Activated T-cell treated with anti-CD3 and anti-CD28 coated beads for 48 hours (primary cell): ENCODE measurements around the gene IDH3A.
A peak's percentile ranks its signal among the peaks of the same experiment; 100 is the strongest.

Experiments
- DNase-seq: peaks from one replicate; pipeline ENCODE4 v3.0.0-alpha.2; 2020; ENCODE audit warnings: low read depth

Gene IDH3A

GRCh38 chr15:78168608-78169007, 19.4 kb downstream of the IDH3A start:
- no peak for DNase-seq

GRCh38 chr15:78170848-78171773, 21.9 kb downstream of the IDH3A start:
- DNase-seq = no peak

- no peak for DNase-seq
Measured at GRCh38 chr15:78171864-78172472, 22.8 kb downstream of the IDH3A start.

- DNase-seq = no peak
Measured at GRCh38 chr15:78174401-78174800, 25.2 kb downstream of the IDH3A start.

- DNase-seq = no peak
Measured at GRCh38 chr15:78175330-78175729, 26.2 kb downstream of the IDH3A start.

- DNase-seq = no peak
Measured at GRCh38 chr15:78177447-78177873, 28.3 kb downstream of the IDH3A start.

- no peak for DNase-seq
Measured at GRCh38 chr15:78178064-78178463, 28.9 kb downstream of the IDH3A start.

GRCh38 chr15:78179286-78179840, 30.2 kb downstream of the IDH3A start:
- DNase-seq = no peak

GRCh38 chr15:78179906-78180305, 30.7 kb downstream of the IDH3A start:
- no peak for DNase-seq

- no peak for DNase-seq
Measured at GRCh38 chr15:78182336-78182700, 33.2 kb downstream of the IDH3A start.

GRCh38 chr15:78182821-78183220, 33.7 kb downstream of the IDH3A start:
- DNase-seq = no peak

- DNase-seq = no peak
Measured at GRCh38 chr15:78192826-78193594, 43.8 kb downstream of the IDH3A start.

- no peak for DNase-seq
Measured at GRCh38 chr15:78193731-78194567, 44.8 kb downstream of the IDH3A start.

GRCh38 chr15:78194568-78194925, 45.4 kb downstream of the IDH3A start:
- no peak for DNase-seq

- peak; percentile 36 for DNase-seq
Measured at GRCh38 chr15:78195735-78196201, 46.6 kb downstream of the IDH3A start.

GRCh38 chr15:78197632-78198031, 48.5 kb downstream of the IDH3A start:
- no peak for DNase-seq

- DNase-seq = no peak
Measured at GRCh38 chr15:78200276-78200930, 51.2 kb downstream of the IDH3A start.

GRCh38 chr15:78201281-78202190, 52.4 kb downstream of the IDH3A start:
- DNase-seq = no peak

- DNase-seq = no peak
Measured at GRCh38 chr15:78203346-78204225, 54.4 kb downstream of the IDH3A start.
